ENCODE data around the gene CASP7. TPM values are rescaled to one million over a fixed set of nuclear protein-coding genes. Genes with fewer than 3 reads are reported as not detected.

The CASP7 gene
- total and polyA plus RNA-seq, 2 of the 8 experiments (the other 6 are each of a cell fraction or from before 2014, with no cell fraction given), result 2.3 to 4.1 TPM

GRCh38 chr10:113770346-113770745 lies 90.6 kb downstream of the CASP7 start:
- H3K4me1 ChIP-seq (replicated peaks in 1 of 4; ENCODE audit: control insufficient read depth in 3 of 4, insufficient read depth in 4 of 4, low read length in 3 of 4), result no peaks in the 10 kb centered on the region
- no peak overlapping the region for H4K91ac ChIP-seq (replicated peaks; ENCODE audit: insufficient read length, low read length)
- H3K9me3 ChIP-seq (ENCODE audit: insufficient read depth in 2 of 2, low read depth in 1 of 2, low read length in 1 of 2), result no peaks in the 10 kb centered on the region
- H2BK15ac ChIP-seq (ENCODE audit: low read length), result no peak overlapping the region
- no peak overlapping the region for H3K9ac ChIP-seq (replicated peaks in 1 of 4; ENCODE audit: extremely low read depth in 1 of 4, low read depth in 3 of 4, low read length in 3 of 4)
- H4K5ac ChIP-seq (ENCODE audit: insufficient read length, low read depth, low read length), result no peak overlapping the region
- no peaks in the 10 kb centered on the region for H3K79me1 ChIP-seq (ENCODE audit: low read depth, low read length)
- ChIA-PET POLR2A (ENCODE audit: partially characterized antibody) (no interaction called here), CTCF (ENCODE audit: partially characterized antibody) (interaction anchor here (0.6 to 2.1 kb wide), 3 partner anchors 10 to 66 kb away, joined by 3 to 5 read pairs (median 4); no protein-coding TSS in a partner anchor)
- no peak overlapping the region for H3K4ac ChIP-seq (replicated peaks; ENCODE audit: insufficient read length, low read depth, low read length)
- no peak overlapping the region for H3K14ac ChIP-seq (ENCODE audit: insufficient read length)
- H3K4me3 ChIP-seq (ENCODE audit: extremely low read depth in 1 of 4, insufficient read depth in 2 of 4, low read depth in 3 of 4, low read length in 4 of 4), result no peak overlapping the region
- no peak overlapping the region for H3K18ac ChIP-seq (ENCODE audit: extremely low read depth, low read length)
- no peaks in the 10 kb centered on the region for H3K36me3 ChIP-seq (ENCODE audit: control insufficient read depth in 2 of 4, insufficient read depth in 4 of 4, low read length in 3 of 4)
- H2AFZ ChIP-seq (ENCODE audit: low read length), result no peak overlapping the region
- H2BK120ac ChIP-seq (replicated peaks; ENCODE audit: low read depth, low read length), result no peak overlapping the region
- no peak overlapping the region for H2BK12ac ChIP-seq (ENCODE audit: low read depth, low read length)
- no peak overlapping the region for H2AK5ac ChIP-seq (ENCODE audit: low read depth, low read length)
- H3K23ac ChIP-seq (ENCODE audit: insufficient read length), result no peak overlapping the region
- H2BK5ac ChIP-seq (ENCODE audit: low read depth, low read length), result no peak overlapping the region
- DNase-seq (ENCODE audit: low read depth in 1 of 2, low spot score in 2 of 2), result no peak
- no peak overlapping the region for H4K8ac ChIP-seq (ENCODE audit: extremely low read depth, insufficient read depth, low read length)
- H3K4me2 ChIP-seq (ENCODE audit: insufficient read depth in 1 of 2, low read depth in 2 of 2, low read length in 2 of 2), result no peak overlapping the region
- 82% methylated on average over 4 of the region's 4 CpGs; no CpG with 5 or more reads in 1 of the 2 experiments for WGBS, 2 experiments (ENCODE audit: extremely low coverage in 1 of 2, insufficient coverage in 1 of 2, insufficient read length in 1 of 2, insufficient replicate concordance in 2 of 2, low coverage in 1 of 2, low lambda C conversion rate in 2 of 2, missing lambda C conversion rate in 1 of 2)
- no peak overlapping the region for H3K27ac ChIP-seq (ENCODE audit: low read depth, low read length)
- no peaks in the 10 kb centered on the region for H4K20me1 ChIP-seq (replicated peaks in 1 of 2; ENCODE audit: control insufficient read depth in 1 of 2, insufficient read depth in 2 of 2, low read length in 2 of 2)
- H3K27me3 ChIP-seq (replicated peaks in 1 of 4; ENCODE audit: control insufficient read depth in 3 of 4, extremely low read depth in 1 of 4, insufficient read depth in 3 of 4, low read length in 3 of 4), result no peaks in the 10 kb centered on the region
- H2BK20ac ChIP-seq (ENCODE audit: low read length), result no peak overlapping the region
- no peak for FAIRE-seq
- H3K79me2 ChIP-seq (ENCODE audit: control insufficient read depth in 1 of 2, insufficient read depth in 2 of 2, low read length in 2 of 2), result no peaks in the 10 kb centered on the region
- no peaks in the 10 kb centered on the region for H3K23me2 ChIP-seq (ENCODE audit: low read depth, low read length)
- no peak overlapping the region for H3K56ac ChIP-seq (replicated peaks; ENCODE audit: insufficient read length, low read depth, low read length)
- no peak for TF ChIP-seq HDAC2 (IDR thresholded peaks at IDR 0.05; ENCODE audit: borderline replicate concordance in 1 of 2, low read depth in 2 of 2, low read length in 2 of 2)
- no peak for TF ChIP-seq RBBP5 (IDR thresholded peaks at IDR 0.05; ENCODE audit: borderline replicate concordance, low read depth, low read length)
- TF ChIP-seq USF2 (IDR thresholded peaks at IDR 0.05; ENCODE audit: low read length), result no peak
- TF ChIP-seq SRF (IDR thresholded peaks at IDR 0.05; ENCODE audit: low read depth, low read length), result no peak
- TF ChIP-seq MAFK (IDR thresholded peaks at IDR 0.05; ENCODE audit: low read depth, low read length), result no peak
- TF ChIP-seq KDM4A (IDR thresholded peaks at IDR 0.05; ENCODE audit: low read depth, low read length, severe bottlenecking), result no peak
- no peak for TF ChIP-seq EGR1 (IDR thresholded peaks at IDR 0.05; ENCODE audit: borderline replicate concordance, low read depth, low read length)
- TF ChIP-seq NRF1 (IDR thresholded peaks at IDR 0.05; ENCODE audit: low read depth, low read length), result no peak
- TF ChIP-seq JUN (IDR thresholded peaks at IDR 0.05; ENCODE audit: low read depth, low read length), result no peak
- no peak for TF ChIP-seq SIN3A (conservative IDR thresholded peaks at IDR 0.05 in 1 of 2, IDR thresholded peaks at IDR 0.05 in 1 of 2; ENCODE audit: low read depth in 1 of 2, low read length in 2 of 2)
- no peak for TF ChIP-seq POLR2A (IDR thresholded peaks at IDR 0.05; ENCODE audit: control extremely low read depth in 1 of 2, low read depth in 2 of 2, low read length in 2 of 2)
- TF ChIP-seq CBX5 (IDR thresholded peaks at IDR 0.05; ENCODE audit: low read depth, low read length), result no peak
- no peak for TF ChIP-seq HDAC6 (IDR thresholded peaks at IDR 0.05; ENCODE audit: low read depth, low read length)
- TF ChIP-seq TBP (IDR thresholded peaks at IDR 0.05; ENCODE audit: low read depth, low read length), result no peak
